HG03103 (cell line): ENCODE data around the gene ATXN8OS.
"Not testable (repeated sequence)": the region's sequence is repeated elsewhere in the genome, so short reads cannot be mapped to it uniquely, and the experiment has no call there.

ENCODE experiments used
- ATAC-seq: cut with Tn5 transposase; IDR thresholded peaks from one replicate; pipeline ENCODE4 v1.9.1; 2021; ENCODE audit warnings: low read depth; ENCODE audit not compliant: unreplicated experiment

Gene ATXN8OS

GRCh38 chr13:70107498-70108281 is at the start of gene ATXN8OS:
TSS of gene ATXN8OS (plus strand) at chr13:70107826.
- no peak for ATAC-seq

- ATAC-seq, result no peak
Measured at GRCh38 chr13:70080012-70080411, 27.6 kb upstream of the ATXN8OS start.

- no peak for ATAC-seq
Measured at GRCh38 chr13:70087247-70087646, 20.4 kb upstream of the ATXN8OS start.

- no peak for ATAC-seq
Measured at GRCh38 chr13:70088926-70089325, 18.7 kb upstream of the ATXN8OS start.

- no peak for ATAC-seq
Measured at GRCh38 chr13:70090036-70090723, 17.4 kb upstream of the ATXN8OS start.

GRCh38 chr13:70098669-70099068 is 9.0 kb upstream of the ATXN8OS start:
- no peak for ATAC-seq

- ATAC-seq, result no peak
Measured at GRCh38 chr13:70104481-70104880, 3.1 kb upstream of the ATXN8OS start.

- ATAC-seq, result no peak
Measured at GRCh38 chr13:70107125-70107497, 515 bp upstream of the ATXN8OS start.

- ATAC-seq, result no peak
Measured at GRCh38 chr13:70108356-70109105, 905 bp downstream of the ATXN8OS start, which contains the start of gene KLHL1. TSS of gene KLHL1 (minus strand) at chr13:70108452. CDS start at chr13:70107699, 753 bp downstream.

GRCh38 chr13:70117338-70117905 is 9.8 kb downstream of the ATXN8OS start:
- ATAC-seq, result no peak

- no peak for ATAC-seq
Measured at GRCh38 chr13:70125693-70126092, 18.1 kb downstream of the ATXN8OS start.

- ATAC-seq, result no peak
Measured at GRCh38 chr13:70128098-70128497, 20.5 kb downstream of the ATXN8OS start.

- ATAC-seq, result not testable (repeated sequence)
Measured at GRCh38 chr13:70142658-70143057, 35.0 kb downstream of the ATXN8OS start.

GRCh38 chr13:70162141-70162540 is 54.5 kb downstream of the ATXN8OS start:
- no peak for ATAC-seq

GRCh38 chr13:70170689-70171088 is 63.1 kb downstream of the ATXN8OS start:
- no peak for ATAC-seq

- ATAC-seq, result no peak
Measured at GRCh38 chr13:70171151-70171550, 63.5 kb downstream of the ATXN8OS start.

- no peak for ATAC-seq
Measured at GRCh38 chr13:70172946-70173597, 65.4 kb downstream of the ATXN8OS start.

GRCh38 chr13:70173598-70173959 is 66.0 kb downstream of the ATXN8OS start:
- ATAC-seq, result no peak

GRCh38 chr13:70178346-70178745 is 70.7 kb downstream of the ATXN8OS start:
- ATAC-seq, result no peak
